Measurements from ENCODE around the gene OBSCN. TPM values are rescaled to one million over a fixed set of nuclear protein-coding genes. Genes with fewer than 3 reads are reported as not detected.

The OBSCN gene
- total and polyA plus RNA-seq, 2 donors (not counting 1 experiment from before 2014, with no cell fraction given), result 10.0 to 63.9 TPM

- no peaks in the 10 kb centered on the region for H3K9me3 ChIP-seq (ENCODE audit: control extremely low read depth in 1 of 3, control insufficient read depth in 2 of 3, insufficient read depth in 1 of 3, low read length in 2 of 3)
- H3K79me2 ChIP-seq (ENCODE audit: control insufficient read depth, insufficient read depth, low read length), result peaks cover 68% of the 10 kb centered on the region
- H2AFZ ChIP-seq (ENCODE audit: insufficient read depth, low read depth, low read length, poor library complexity, severe bottlenecking), result no peak overlapping the region
- no peak overlapping the region for H3K4me3 ChIP-seq (ENCODE audit: control extremely low read depth in 1 of 5, extremely low read depth in 1 of 5, insufficient read depth in 1 of 5, low read depth in 2 of 5, low read length in 4 of 5)
- H3K4me1 ChIP-seq (ENCODE audit: control insufficient read depth in 2 of 2, insufficient read depth in 2 of 2, low read length in 2 of 2), result peaks cover 27 to 39% of the 10 kb centered on the region in 2 donors
- intact Hi-C loops (cut with micrococcal nuclease), result no loop called here
- Mint-ChIP-seq H3K27me3 (no peaks in the 10 kb centered on the region), H3K27ac (no peak overlapping the region), H3K4me3 (no peak overlapping the region), H3K9me3 (ENCODE audit: insufficient read depth) (no peaks in the 10 kb centered on the region), H3K4me1 (peaks cover 46% of the 10 kb centered on the region)
- CTCF ChIA-PET, result interaction anchor here (0.6 kb wide), 1 partner anchor 1537 kb away, joined by 6 read pairs; no protein-coding TSS in a partner anchor
- TF ChIP-seq, protein P1, sequence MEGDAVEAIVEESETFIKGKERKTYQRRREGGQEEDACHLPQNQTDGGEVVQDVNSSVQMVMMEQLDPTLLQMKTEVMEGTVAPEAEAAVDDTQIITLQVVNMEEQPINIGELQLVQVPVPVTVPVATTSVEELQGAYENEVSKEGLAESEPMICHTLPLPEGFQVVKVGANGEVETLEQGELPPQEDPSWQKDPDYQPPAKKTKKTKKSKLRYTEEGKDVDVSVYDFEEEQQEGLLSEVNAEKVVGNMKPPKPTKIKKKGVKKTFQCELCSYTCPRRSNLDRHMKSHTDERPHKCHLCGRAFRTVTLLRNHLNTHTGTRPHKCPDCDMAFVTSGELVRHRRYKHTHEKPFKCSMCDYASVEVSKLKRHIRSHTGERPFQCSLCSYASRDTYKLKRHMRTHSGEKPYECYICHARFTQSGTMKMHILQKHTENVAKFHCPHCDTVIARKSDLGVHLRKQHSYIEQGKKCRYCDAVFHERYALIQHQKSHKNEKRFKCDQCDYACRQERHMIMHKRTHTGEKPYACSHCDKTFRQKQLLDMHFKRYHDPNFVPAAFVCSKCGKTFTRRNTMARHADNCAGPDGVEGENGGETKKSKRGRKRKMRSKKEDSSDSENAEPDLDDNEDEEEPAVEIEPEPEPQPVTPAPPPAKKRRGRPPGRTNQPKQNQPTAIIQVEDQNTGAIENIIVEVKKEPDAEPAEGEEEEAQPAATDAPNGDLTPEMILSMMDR (IDR thresholded peaks at IDR 0.05), result no peak
- H3K36me3 ChIP-seq (replicated peaks in 1 of 2; ENCODE audit: control extremely low read depth in 1 of 2, control insufficient read depth in 1 of 2, extremely low read depth in 1 of 2, insufficient read depth in 2 of 2, low read length in 1 of 2), result peaks cover 0 to 35% of the 10 kb centered on the region in 2 experiments
- H3K9ac ChIP-seq (ENCODE audit: low read length), result no peak overlapping the region
- POLR2A ChIA-PET, result no interaction called here
- no peak for DNase-seq
- H4K20me1 ChIP-seq (ENCODE audit: control insufficient read depth, insufficient read depth, low read length, poor library complexity, severe bottlenecking), result peaks cover 88% of the 10 kb centered on the region
- ATAC-seq (ENCODE audit: low read depth), result no peak
- 96% methylated on average over 9 of the region's 9 CpGs for WGBS (ENCODE audit: insufficient coverage)
- no peak overlapping the region for H3K27ac ChIP-seq (ENCODE audit: low read length in 2 of 2)
- no peak overlapping the region for H3K4me2 ChIP-seq (replicated peaks; ENCODE audit: low read depth, low read length, poor library complexity, severe bottlenecking)
- no peaks in the 10 kb centered on the region for H3K27me3 ChIP-seq (replicated peaks in 1 of 4; ENCODE audit: control extremely low read depth in 1 of 4, control insufficient read depth in 3 of 4, insufficient read depth in 4 of 4, low read length in 3 of 4)
Measured at GRCh38 chr1:228403231-228403631, 195.4 kb downstream of the OBSCN start.

GRCh38 chr1:228404107-228404720 is 196.4 kb downstream of the OBSCN start:
- TF ChIP-seq, protein P1 (IDR thresholded peaks at IDR 0.05), result no peak
- TF ChIP-seq EZH2 (IDR thresholded peaks at IDR 0.05; ENCODE audit: borderline replicate concordance, insufficient read depth, low read depth, low read length, poor library complexity, severe bottlenecking), result no peak
- peaks cover 85% of the 10 kb centered on the region for H4K20me1 ChIP-seq (ENCODE audit: control insufficient read depth, insufficient read depth, low read length, poor library complexity, severe bottlenecking)
- peak overlapping the region; percentile 98 for H3K4me2 ChIP-seq (replicated peaks; ENCODE audit: low read depth, low read length, poor library complexity, severe bottlenecking)
- Mint-ChIP-seq H3K27me3 (no peaks in the 10 kb centered on the region), H3K9me3 (ENCODE audit: insufficient read depth) (no peaks in the 10 kb centered on the region), H3K4me3 (peak overlapping the region; percentile 68), H3K4me1 (peaks cover 46% of the 10 kb centered on the region), H3K27ac (peak overlapping the region; percentile 23)
- H3K36me3 ChIP-seq (replicated peaks in 1 of 2; ENCODE audit: control extremely low read depth in 1 of 2, control insufficient read depth in 1 of 2, extremely low read depth in 1 of 2, insufficient read depth in 2 of 2, low read length in 1 of 2), result peaks cover 0 to 27% of the 10 kb centered on the region in 2 experiments
- WGBS (ENCODE audit: insufficient coverage), result 77% methylated on average over 2 of the region's 3 CpGs
- H3K9ac ChIP-seq (ENCODE audit: low read length), result no peak overlapping the region
- H3K27me3 ChIP-seq (replicated peaks in 1 of 4; ENCODE audit: control extremely low read depth in 1 of 4, control insufficient read depth in 3 of 4, insufficient read depth in 4 of 4, low read length in 3 of 4), result no peaks in the 10 kb centered on the region
- ATAC-seq (ENCODE audit: low read depth) (no peak), DNase-seq (no peak)
- H3K27ac ChIP-seq (ENCODE audit: low read length in 2 of 2), result no peak overlapping the region
- ChIA-PET POLR2A (interaction anchor here (3.5 kb wide), 1 partner anchor 238 kb away, joined by 12 read pairs; the partner anchor contains the start of gene IBA57), CTCF (no interaction called here)
- H3K9me3 ChIP-seq (ENCODE audit: control extremely low read depth in 1 of 3, control insufficient read depth in 2 of 3, insufficient read depth in 1 of 3, low read length in 2 of 3), result no peaks in the 10 kb centered on the region
- intact Hi-C loops (cut with micrococcal nuclease), result no loop called here
- H3K4me3 ChIP-seq (ENCODE audit: control extremely low read depth in 1 of 5, extremely low read depth in 1 of 5, insufficient read depth in 1 of 5, low read depth in 2 of 5, low read length in 4 of 5), result no peak overlapping the region
- H2AFZ ChIP-seq (ENCODE audit: insufficient read depth, low read depth, low read length, poor library complexity, severe bottlenecking), result no peak overlapping the region
- H3K79me2 ChIP-seq (ENCODE audit: control insufficient read depth, insufficient read depth, low read length), result peaks cover 68% of the 10 kb centered on the region
- peaks cover 27 to 39% of the 10 kb centered on the region in 2 donors for H3K4me1 ChIP-seq (ENCODE audit: control insufficient read depth in 2 of 2, insufficient read depth in 2 of 2, low read length in 2 of 2)
